ENCODE results near the gene BBS2.

The BBS2 gene

GRCh38 chr16:56519459-56520250 is at the start of gene BBS2:
TSS of gene BBS2 (minus strand) at chr16:56520024. CDS start at chr16:56519862, 162 bp downstream.
- DNase-seq (ENCODE audit: low read depth in 3 of 3), result peak; percentile 79 to 84 (median 82)

DNA sequence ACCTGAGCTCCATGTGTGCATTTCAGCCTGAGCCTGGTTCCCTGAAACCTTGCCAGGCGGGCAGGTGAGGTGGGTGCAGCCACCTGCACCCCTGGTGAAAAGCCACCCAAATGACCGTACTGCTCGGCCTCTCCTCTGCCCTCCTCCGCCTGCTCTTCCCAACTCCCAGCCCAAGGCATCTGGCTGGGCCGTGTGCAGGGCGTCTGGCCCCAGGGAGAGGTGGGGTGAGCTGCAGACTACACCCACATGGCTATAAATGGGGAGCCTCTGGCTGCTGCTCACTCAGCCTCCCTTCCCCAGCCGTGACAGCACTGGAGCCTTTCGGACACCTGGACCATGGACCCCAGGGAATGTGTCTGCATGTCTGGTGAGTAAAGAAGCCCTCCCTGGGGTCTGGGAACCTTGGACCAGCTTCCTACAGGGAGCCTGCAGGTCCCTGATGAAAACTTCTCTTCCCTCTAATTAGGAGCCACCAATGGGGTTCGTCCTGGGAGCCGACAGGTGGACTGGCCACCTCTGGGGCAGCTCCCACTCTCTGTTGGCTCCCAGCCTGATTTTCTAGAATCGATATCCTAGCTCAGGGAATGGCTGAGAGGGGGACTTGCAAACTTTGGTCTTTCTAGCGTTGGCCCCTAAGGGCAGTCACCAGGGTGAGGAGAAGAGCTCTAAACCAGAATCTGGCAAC is 45.1 kb upstream of the BBS2 start, which contains the start of gene MT4:
MT4 (plus strand) TSS at position 281 of the 685 bp plus-strand sequence; CDS start at position 337, 56 bp downstream.
- DNase-seq (ENCODE audit: low read depth in 3 of 3), result no peak

DNA sequence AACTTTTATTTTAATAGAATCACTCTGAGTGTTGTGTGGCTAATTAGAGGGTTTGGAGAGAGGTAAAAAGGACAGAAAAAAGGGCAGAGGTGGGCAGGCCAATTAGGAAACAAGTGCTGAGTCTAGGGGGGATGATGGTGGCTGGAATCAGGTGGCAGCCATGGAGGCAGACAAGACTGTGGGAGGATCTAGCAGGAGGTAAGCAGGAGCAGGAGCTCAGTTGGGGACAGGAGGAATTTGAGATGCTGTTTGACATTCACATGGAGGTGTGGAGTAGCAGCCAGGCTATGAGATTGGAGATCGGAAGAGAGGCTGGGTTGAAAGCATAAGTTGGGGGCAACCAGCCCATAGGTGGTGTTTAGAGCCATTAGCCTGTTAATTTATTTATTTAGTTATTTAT is 41.3 kb upstream of the BBS2 start:
- no peak for DNase-seq (ENCODE audit: low read depth in 3 of 3)

- no peak for DNase-seq (ENCODE audit: low read depth in 3 of 3)
Observed at GRCh38 chr16:56560447-56560846, 40.6 kb upstream of the BBS2 start.

DNA sequence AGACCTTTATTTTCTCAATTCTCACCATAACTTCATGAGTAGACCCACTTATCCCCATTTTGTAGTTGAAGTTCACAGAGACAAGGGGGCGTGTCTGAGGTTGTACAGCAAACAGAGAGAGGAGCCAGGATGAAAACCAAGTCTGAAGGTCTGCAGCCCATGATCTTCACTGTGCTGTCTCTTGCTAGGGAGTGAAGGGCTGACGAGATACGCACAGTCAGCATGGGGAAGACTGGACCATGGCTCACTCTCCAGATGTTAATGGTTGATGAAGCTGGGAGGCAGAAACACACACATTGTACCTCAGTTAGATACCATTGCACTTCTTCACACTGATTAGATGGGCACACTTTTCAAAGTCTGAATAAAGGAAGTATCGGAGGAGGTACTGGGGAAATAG is 39.3 kb upstream of the BBS2 start:
- no peak for DNase-seq (ENCODE audit: low read depth in 3 of 3)

- DNase-seq (ENCODE audit: low read depth in 3 of 3), result no peak
Observed at GRCh38 chr16:56558024-56558747, 38.4 kb upstream of the BBS2 start.

- no peak for DNase-seq (ENCODE audit: low read depth in 3 of 3)
Observed at GRCh38 chr16:56554441-56554840, 34.6 kb upstream of the BBS2 start.

DNA sequence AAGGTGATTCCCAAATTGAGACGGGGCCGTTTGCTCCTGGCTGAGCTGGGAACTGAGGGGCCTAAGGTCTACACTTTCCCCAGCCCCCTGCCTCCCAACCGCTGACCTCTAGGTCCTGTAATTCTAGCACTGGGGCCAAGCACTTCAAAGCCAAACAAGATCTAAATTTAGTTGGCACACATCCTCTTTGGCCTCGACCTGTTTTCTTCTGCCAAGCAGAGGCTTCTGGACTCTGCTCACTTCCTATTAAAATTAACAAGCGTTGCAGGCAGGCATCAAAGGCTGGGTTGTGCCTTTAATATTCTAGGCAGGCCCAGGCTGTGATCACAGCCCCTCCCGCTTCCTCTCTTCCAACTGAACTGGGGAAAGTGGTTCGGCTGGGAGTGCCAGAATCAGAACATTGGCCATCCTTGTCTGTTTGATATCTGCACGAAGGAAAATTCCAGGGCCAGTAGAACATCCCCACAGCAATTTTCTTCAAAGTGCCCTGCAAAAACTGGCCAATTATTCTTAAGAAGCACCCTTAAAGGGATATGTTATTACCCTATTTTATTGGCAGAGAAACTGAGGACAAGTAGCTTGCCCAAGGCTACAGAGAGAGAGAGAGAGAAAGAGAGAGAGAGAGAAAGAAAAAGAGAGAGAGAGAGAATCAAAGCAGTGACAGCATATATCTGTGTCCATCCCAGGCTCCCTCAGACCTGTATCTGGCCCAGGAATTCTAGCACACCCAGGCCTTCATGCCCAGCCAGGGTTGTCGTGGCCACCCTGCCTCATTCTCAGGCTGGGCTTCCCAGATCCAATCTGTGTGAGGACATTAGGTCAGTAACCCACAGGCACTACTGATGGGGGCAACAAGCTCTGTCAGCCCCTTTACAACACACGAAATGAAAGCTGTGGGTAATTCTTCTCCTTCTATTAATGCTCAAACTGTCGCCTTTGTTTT is 32.2 kb upstream of the BBS2 start:
- DNase-seq (ENCODE audit: low read depth in 3 of 3), result no peak

DNA sequence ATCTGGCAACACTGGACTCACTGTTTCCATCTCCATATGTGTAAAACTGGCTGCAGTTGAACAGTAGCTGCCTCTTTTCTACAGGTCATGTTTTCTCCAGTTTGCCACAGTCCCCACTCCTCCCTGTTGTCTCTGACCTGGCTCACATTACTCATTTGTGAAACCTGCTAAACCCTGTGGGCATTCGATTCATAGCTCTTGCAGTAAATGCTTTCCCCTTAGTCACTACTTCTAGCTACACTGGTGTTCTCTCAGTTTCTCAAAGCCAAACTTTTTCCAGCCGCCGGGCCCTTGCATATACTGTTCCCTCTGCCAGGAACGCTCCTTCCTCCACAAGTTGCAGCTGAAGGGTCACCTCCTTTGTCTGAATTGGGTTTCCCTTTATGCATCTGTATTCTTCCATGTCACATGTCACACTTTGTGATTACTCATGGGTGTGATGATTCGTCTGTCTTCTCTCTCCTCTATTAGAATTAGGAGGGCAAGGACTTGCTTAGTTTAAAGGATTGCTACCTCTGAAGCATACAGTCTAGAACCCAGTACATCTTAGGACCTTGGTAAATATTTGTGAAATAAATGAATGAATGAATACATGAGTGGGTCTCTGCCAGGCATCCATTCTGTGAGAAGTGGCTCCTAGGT is 30.0 kb upstream of the BBS2 start:
- peak in 2 of 3 donors; percentile 5 to 11 for DNase-seq (ENCODE audit: low read depth in 3 of 3)

DNA sequence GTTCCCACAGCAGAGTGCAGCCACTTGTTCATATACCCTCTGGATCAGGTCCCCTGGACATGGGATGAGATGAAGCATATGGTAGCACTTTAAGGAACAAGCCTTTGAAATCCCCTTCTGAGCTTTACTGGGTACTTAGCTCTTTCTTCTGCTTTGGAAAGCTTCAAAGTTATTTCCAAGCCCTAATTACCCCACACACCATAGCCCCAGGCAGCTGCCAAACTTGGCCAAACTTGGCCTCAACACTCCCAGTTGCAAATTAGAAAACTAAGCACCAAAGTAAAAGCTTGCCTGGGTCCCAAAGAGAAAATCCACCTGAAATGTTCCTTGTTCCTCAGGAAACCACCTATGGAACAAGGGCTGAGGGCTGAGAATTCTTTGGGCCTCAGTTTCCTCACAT is 29.3 kb upstream of the BBS2 start:
- no peak for DNase-seq (ENCODE audit: low read depth in 3 of 3)

DNA sequence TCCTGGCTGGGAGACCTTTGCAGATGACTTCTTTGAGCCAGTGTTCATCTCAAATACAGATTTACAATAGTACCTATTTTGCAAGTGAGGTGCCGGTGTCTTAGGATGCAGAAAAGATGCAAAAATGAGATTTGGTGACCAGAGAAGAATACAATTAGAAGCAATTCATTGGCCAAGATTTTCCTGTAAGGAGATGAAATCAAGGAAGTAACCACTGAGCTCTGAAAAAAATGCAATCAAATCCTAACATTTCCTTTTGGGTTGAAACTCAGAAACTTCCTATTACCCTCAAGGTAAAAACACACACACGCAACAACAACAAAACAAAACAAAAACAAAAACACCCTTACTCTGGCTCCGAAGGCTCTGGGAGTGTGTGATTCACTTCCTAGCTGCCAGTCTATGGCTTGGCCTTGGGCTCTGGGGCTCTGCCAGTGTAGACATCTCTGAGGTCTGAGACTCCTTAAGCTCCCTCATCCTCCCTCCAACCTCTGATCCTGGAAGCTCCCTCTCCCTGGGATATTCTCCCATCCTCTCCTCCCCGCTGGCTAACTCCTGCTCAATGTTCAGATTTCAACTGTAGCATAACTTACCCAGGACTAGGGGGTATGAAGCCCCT is 28.2 kb upstream of the BBS2 start:
- DNase-seq (ENCODE audit: low read depth in 3 of 3), result no peak

- no peak for DNase-seq (ENCODE audit: low read depth in 3 of 3)
Observed at GRCh38 chr16:56547120-56547948, 27.5 kb upstream of the BBS2 start.

- DNase-seq (ENCODE audit: low read depth in 3 of 3), result no peak
Observed at GRCh38 chr16:56542039-56542438, 22.2 kb upstream of the BBS2 start.

- DNase-seq (ENCODE audit: low read depth in 3 of 3), result no peak
Observed at GRCh38 chr16:56539656-56540055, 19.8 kb upstream of the BBS2 start.

DNA sequence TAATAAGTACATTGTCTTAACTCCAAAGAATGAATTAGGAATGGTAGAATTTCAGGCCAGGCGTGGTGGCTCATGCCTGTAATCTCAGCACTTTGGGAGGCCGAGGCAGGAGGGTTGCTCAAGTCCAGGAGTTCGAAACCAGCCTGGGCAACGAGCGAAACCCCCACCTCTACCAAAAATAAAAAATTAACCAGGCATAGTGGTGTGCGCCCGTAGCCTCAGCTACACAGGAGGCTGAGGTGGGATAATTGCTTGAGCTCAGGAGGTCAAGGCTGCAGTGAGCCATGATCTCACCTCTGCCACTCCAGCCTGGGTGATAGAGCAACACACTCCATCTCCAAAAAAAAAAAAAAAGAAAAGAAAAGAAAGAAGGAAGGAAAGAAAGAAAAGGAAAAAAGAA is 18.5 kb upstream of the BBS2 start:
- no peak for DNase-seq (ENCODE audit: low read depth in 3 of 3)

DNA sequence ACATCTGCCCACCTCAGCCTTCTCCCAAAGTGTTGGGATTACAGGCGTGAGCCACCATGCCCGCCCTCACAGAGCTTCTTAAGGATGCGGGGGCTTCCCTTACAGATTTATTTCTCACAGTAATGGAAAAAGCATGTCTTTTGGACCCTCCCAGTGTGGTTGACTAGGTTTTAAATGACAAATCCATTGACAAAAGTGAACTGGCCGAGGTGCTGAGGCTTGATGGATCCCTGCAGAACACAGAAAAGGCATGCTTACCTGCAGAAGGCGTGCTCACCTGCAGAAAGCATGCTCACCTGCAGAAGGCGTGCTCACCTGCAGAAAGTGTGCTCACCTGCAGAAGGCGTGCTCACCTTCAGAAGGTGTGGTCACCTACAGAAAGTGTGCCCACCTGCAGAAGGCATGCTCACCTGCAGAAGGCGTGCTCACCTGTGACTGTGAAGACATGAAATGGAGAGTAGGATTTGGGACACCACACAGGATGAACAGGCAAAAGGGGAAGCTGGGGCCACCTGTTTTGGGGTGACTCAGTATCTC is 15.1 kb upstream of the BBS2 start:
- no peak for DNase-seq (ENCODE audit: low read depth in 3 of 3)

DNA sequence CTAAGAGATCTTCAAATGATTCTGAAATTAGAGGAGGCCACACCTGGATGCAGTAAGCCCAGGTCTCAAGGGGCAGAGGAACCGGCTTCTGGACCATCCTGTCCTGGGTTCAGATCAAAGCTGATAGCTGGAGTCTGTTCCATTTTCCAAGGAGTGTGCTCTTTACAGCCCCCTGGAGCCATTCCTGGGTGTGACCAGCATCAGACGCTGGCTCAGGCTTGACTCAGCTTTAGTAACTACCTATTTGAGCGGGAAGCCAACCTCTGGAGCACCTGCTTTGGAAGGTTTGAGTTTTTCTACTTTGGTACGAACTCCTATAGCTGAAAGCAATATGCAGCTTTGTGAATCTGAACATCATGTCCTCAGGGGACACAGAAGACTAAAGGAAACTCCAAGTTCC is 12.9 kb upstream of the BBS2 start:
- no peak for DNase-seq (ENCODE audit: low read depth in 3 of 3)

DNA sequence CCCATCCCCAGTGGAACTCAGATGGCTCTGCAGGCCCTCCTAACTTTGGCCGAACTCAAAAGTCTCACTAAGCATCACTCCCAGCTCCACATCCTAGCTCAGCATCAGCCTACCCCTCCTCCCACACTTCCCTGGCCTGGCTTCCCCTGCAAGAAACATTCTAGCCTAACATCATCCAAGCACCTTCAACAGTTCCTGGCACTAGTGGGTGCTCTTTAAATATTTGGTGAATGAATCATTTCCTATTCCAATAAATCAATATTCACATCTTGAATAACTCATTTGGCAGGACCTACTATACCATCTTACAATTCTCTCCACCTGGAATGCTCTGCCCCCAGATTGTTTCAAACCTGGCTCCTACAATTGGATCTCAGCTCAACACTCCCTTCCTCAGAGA is 11.0 kb upstream of the BBS2 start:
- DNase-seq (ENCODE audit: low read depth in 3 of 3), result no peak

DNA sequence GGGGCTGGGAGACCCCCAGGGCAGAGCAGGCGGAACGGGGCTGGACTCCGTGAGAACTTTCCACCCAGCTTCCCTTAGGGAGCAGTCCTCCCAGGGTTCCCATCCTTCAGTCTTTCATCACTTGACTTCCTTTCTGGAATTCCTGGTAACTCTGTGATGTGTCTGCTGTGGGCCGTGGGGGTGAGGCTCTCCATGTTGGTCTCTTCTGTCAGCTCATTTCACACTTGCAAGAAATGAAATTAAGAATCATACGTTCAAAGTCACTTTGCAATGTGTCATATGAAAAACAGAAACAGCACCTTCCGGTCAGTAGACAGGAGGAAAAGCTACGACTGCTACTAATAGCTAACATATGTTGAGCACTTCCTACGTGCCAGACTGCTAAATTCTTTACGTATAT is 5.4 kb upstream of the BBS2 start:
- DNase-seq (ENCODE audit: low read depth in 3 of 3), result no peak

Measured in stimulated activated CD4-positive, alpha-beta T cell treated with anti-CD3 and anti-CD28 coated beads, TNF-alpha, amount 100 ng/mL, for 48 hours (primary cell).